Lung (tissue), 12 donors: Measurements from ENCODE around the gene OPN4. TPM values are rescaled to one million over a fixed set of nuclear protein-coding genes. Genes with fewer than 3 reads are reported as not detected.

Source experiments
- ATAC-seq: fragments of 200-7000 bp; cut with Tn5 transposase; one replicate; pipeline ENCODE4 v1.9.1; 2020; ENCODE audit warnings: moderate number of reproducible peaks; ENCODE audit not compliant: insufficient read depth, low FRiP score
- DNase-seq, 3 donors: peaks; one replicate each; pipeline ENCODE4 v3.0.0-alpha.2; 2013 to 2017
- H3K27ac ChIP-seq, 2 donors: one replicate each; pipeline ENCODE4 v1.5.1; 2013; ENCODE audit warnings: mild to moderate bottlenecking in 2 of 2, moderate library complexity in 2 of 2, control low read depth in 1 of 2, inconsistent platforms in 1 of 2, low read depth in 1 of 2, low read length in 1 of 2
- H3K27me3 ChIP-seq, 3 donors: one replicate each; pipeline ENCODE4 v1.5.1; 2013; ENCODE audit warnings: low read length in 2 of 3; ENCODE audit not compliant: control insufficient read depth in 3 of 3, insufficient read depth in 3 of 3
- H3K36me3 ChIP-seq, 4 donors: one replicate each; pipeline ENCODE4 v1.5.1; 2013; ENCODE audit warnings: low read length in 4 of 4, mild to moderate bottlenecking in 1 of 4, moderate library complexity in 1 of 4; ENCODE audit not compliant: control insufficient read depth in 4 of 4, insufficient read depth in 4 of 4
- H3K4me1 ChIP-seq, 5 donors: one replicate each; pipeline ENCODE4 v1.5.1; 2013; ENCODE audit warnings: low read length in 5 of 5, mild to moderate bottlenecking in 2 of 5, moderate library complexity in 1 of 5; ENCODE audit not compliant: control insufficient read depth in 5 of 5, insufficient read depth in 5 of 5
- H3K4me3 ChIP-seq: one replicate; pipeline ENCODE4 v1.5.1; 2013; ENCODE audit warnings: mild to moderate bottlenecking, control low read depth, moderate library complexity
- H3K9ac ChIP-seq, 2 donors: one replicate each; pipeline ENCODE4 v1.5.1; 2013; ENCODE audit warnings: low read length in 2 of 2, control low read depth in 1 of 2; ENCODE audit not compliant: insufficient read depth in 1 of 2
- H3K9me3 ChIP-seq, 4 donors: one replicate each; pipeline ENCODE4 v1.5.1; 2013; ENCODE audit warnings: low read length in 3 of 4, mild to moderate bottlenecking in 1 of 4, moderate library complexity in 1 of 4; ENCODE audit not compliant: control insufficient read depth in 4 of 4, insufficient read depth in 3 of 4
- WGBS, 2 donors: extraction: QIAGEN DNeasy Blood & Tissue Kit; methylation state at CpG; one replicate each; pipeline ENCODE4 v1.1.7; 2013; 5-methylcytosine and 5-hydroxymethylcytosine counted together
- polyA plus RNA-seq, 2 donors: library from polyadenylated mRNA; stranded (reverse); fragments of 200-250 nt; gene quantifications; one replicate each; pipeline ENCODE4 v1.2.1, GENCODE V29; 2013
- total RNA-seq, 2 donors: library from RNA; depleted of rRNA in 1 of 2; stranded (reverse); fragments of >200 nt in 1 of 2; gene quantifications; one replicate each; pipeline ENCODE4 v1.2.1, GENCODE V29; 2014 to 2021
- TF ChIP-seq, protein P1 (sequence below): IDR thresholded peaks from 2 replicates; pipeline ENCODE4 v1.5.1; 2012; ENCODE audit warnings: mild to moderate bottlenecking; ENCODE audit errors: control extremely low read depth, extremely low read depth
- donor health status: control.
- donor health status: control.
- donor health status: Bipolar disorder and iron deficiency.
- donor health status: healthy.
- donor health status: DM: yes; HTN: yes; CAD: no.

The OPN4 gene
- total and polyA plus RNA-seq, 4 donors = 0.12 TPM; not detected in 3

- ATAC-seq = no peak
- Histone ChIP-seq H3K27me3 (no peaks in the 10 kb centered on the region), H3K9me3 (peaks cover 0 to 2% (median 0%) of the 10 kb centered on the region in 4 donors), H3K4me3 (no peak overlapping the region), H3K27ac (no peak overlapping the region), H3K9ac (no peak overlapping the region), H3K36me3 (no peaks in the 10 kb centered on the region), H3K4me1 (peaks cover 0 to 15% (median 4%) of the 10 kb centered on the region in 5 donors)
- 88 to 94% methylated on average over 19 of the region's 19 CpGs for WGBS, 2 donors
- TF ChIP-seq, protein P1, sequence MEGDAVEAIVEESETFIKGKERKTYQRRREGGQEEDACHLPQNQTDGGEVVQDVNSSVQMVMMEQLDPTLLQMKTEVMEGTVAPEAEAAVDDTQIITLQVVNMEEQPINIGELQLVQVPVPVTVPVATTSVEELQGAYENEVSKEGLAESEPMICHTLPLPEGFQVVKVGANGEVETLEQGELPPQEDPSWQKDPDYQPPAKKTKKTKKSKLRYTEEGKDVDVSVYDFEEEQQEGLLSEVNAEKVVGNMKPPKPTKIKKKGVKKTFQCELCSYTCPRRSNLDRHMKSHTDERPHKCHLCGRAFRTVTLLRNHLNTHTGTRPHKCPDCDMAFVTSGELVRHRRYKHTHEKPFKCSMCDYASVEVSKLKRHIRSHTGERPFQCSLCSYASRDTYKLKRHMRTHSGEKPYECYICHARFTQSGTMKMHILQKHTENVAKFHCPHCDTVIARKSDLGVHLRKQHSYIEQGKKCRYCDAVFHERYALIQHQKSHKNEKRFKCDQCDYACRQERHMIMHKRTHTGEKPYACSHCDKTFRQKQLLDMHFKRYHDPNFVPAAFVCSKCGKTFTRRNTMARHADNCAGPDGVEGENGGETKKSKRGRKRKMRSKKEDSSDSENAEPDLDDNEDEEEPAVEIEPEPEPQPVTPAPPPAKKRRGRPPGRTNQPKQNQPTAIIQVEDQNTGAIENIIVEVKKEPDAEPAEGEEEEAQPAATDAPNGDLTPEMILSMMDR = no peak
- DNase-seq = peak in 1 of 3 donors; percentile 5
Measured at GRCh38 chr10:86659161-86659691, 4.9 kb downstream of the OPN4 start.

DNA sequence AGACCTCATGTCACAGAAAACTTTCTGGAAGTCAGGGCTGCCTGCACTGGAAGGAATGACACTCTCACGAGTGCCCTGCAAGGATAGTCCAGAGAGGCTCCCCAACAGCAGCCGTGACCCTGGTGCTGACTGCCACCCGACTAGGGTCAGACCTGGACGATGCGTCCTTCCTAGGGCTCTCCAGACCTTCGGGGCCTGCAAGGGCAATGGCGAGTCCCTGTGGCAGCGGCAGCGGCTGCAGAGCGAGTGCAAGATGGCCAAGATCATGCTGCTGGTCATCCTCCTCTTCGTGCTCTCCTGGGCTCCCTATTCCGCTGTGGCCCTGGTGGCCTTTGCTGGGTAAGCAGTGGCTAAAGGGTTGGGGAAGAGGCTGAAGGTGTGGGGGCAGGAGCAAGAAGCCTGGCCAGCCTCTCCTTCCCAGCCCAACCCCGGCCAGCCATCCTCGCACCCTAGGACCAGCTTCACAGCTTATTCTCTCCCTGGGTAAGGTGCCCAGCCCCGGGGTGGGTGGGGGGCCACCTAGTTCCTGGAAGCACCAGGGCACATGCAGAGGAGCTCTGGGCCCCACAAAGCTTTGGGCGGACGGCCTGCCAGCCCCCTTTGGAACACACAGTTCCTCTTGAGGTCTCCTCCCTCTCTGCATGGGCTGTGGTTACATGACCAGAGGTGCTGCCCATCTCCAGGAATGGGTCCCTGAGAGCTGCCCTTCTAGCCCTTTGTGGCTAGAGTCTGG lies 5.5 kb downstream of the OPN4 start:
- no peak overlapping the region for H3K9ac ChIP-seq
- ATAC-seq (no peak), DNase-seq (peak in 1 of 3 donors; percentile 7)
- no peak overlapping the region for H3K27ac ChIP-seq
- 91% methylated on average over 16 to 17 of the region's 17 CpGs for WGBS, 2 donors
- H3K36me3 ChIP-seq = no peaks in the 10 kb centered on the region
- H3K9me3 ChIP-seq = peaks cover 0 to 2% (median 0%) of the 10 kb centered on the region in 4 donors
- no peaks in the 10 kb centered on the region for H3K27me3 ChIP-seq
- H3K4me1 ChIP-seq = peaks cover 0 to 22% (median 4%) of the 10 kb centered on the region in 5 donors
- no peak overlapping the region for H3K4me3 ChIP-seq
- TF ChIP-seq, protein P1 = no peak

GRCh38 chr10:86661161-86662025 lies 7.0 kb downstream of the OPN4 start:
- ATAC-seq = no peak
- no peak overlapping the region for H3K9ac ChIP-seq
- DNase-seq = peak; percentile 84 to 89 (median 85)
- H3K27me3 ChIP-seq = no peaks in the 10 kb centered on the region
- H3K4me3 ChIP-seq = no peak overlapping the region
- TF ChIP-seq, protein P1 = no peak
- no peaks in the 10 kb centered on the region for H3K36me3 ChIP-seq
- peaks cover 0 to 2% (median 0%) of the 10 kb centered on the region in 4 donors for H3K9me3 ChIP-seq
- peaks cover 0 to 24% (median 4%) of the 10 kb centered on the region in 5 donors for H3K4me1 ChIP-seq
- 77 to 87% methylated on average over 17 of the region's 17 CpGs for WGBS, 2 donors
- peak overlapping the region in 1 of 2 donors; percentile 82 for H3K27ac ChIP-seq
